Ascending aorta (tissue), 2 donors: ENCODE measurements around the gene KRTAP5-5. TPM values are rescaled to one million over a fixed set of nuclear protein-coding genes. Genes with fewer than 3 reads are reported as not detected.
"Not testable (repeated sequence)": the region's sequence is repeated elsewhere in the genome, so short reads cannot be mapped to it uniquely, and the experiment has no call there.

Experiments
- DNase-seq, 2 donors: peaks; one replicate each; pipeline ENCODE4 v3.0.0-alpha.2; 2019; ENCODE audit warnings: low spot score in 2 of 2
- H3K27ac ChIP-seq, 2 donors: fragments of 200-600 bp; sonication (generic); one replicate each; pipeline ENCODE4 v1.5.1; 2016 to 2017; ENCODE audit warnings: mild to moderate bottlenecking in 1 of 2
- H3K27me3 ChIP-seq: fragments of 200-600 bp; sonication (generic); one replicate; pipeline ENCODE4 v1.5.1; 2017
- H3K36me3 ChIP-seq, 2 donors: fragments of 200-600 bp; sonication (generic); one replicate each; pipeline ENCODE4 v1.5.1; 2016
- H3K4me1 ChIP-seq, 2 donors: fragments of 200-600 bp; sonication (generic); one replicate each; pipeline ENCODE4 v1.5.1; 2016 to 2017; ENCODE audit warnings: mild to moderate bottlenecking in 1 of 2
- H3K4me3 ChIP-seq, 2 donors: fragments of 200-600 bp; sonication (generic); one replicate each; pipeline ENCODE4 v1.5.1; 2016 to 2017; ENCODE audit warnings: mild to moderate bottlenecking in 1 of 2
- H3K9me3 ChIP-seq, 2 donors: fragments of 200-600 bp; sonication (generic); one replicate each; pipeline ENCODE4 v1.5.1; 2016
- intact Hi-C: fragments of 100-400 bp; cut with DNase I; formaldehyde crosslinking; loops from one replicate; pipeline ENCODE4 v1.15.1; 2023
- total RNA-seq: library from RNA; depleted of rRNA; stranded (reverse); fragments of >200 nt; gene quantifications from one replicate; pipeline ENCODE4 v1.1.0, GENCODE V29; 2016
- TF ChIP-seq, protein P1 (sequence below), 3 experiments: fragments of 200-600 bp in 2 of 3; fragments of 450-650 bp in 1 of 3; sonication (generic) in 2 of 3; IDR thresholded peaks; one replicate each; pipeline ENCODE4 v1.5.1; 2016 to 2019; ENCODE audit warnings: antibody characterized with exemption in 3 of 3, mild to moderate bottlenecking in 1 of 3, moderate library complexity in 1 of 3

KRTAP5-5 gene
- total RNA-seq, 1 donor from 2014 or later = not detected

DNA sequence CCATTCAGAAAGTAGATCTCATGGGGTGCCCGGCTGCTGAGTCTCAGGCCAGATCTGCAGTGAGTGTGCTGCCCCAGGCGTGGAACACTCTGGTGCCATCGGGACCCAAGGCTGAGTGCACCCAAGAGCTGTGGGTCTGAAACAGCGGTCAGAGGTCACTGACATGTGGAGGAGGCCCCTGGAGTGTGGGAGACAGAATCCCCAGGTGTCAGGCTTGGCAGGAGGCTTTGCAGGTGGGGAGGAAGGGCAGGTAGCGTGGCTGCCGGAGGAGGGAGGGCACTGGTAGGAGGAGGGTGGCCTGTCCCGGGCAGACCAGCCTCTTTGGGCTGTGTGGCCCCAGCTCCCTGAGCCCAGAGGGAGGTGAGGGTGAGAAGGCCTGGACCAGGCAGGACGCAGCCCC is 35.7 kb downstream of the KRTAP5-5 start:
- Histone ChIP-seq H3K4me3 (no peak overlapping the region), H3K27me3 (no peaks in the 10 kb centered on the region), H3K9me3 (no peaks in the 10 kb centered on the region), H3K27ac (no peak overlapping the region), H3K4me1 (no peaks in the 10 kb centered on the region), H3K36me3 (no peaks in the 10 kb centered on the region)
- TF ChIP-seq, protein P1, sequence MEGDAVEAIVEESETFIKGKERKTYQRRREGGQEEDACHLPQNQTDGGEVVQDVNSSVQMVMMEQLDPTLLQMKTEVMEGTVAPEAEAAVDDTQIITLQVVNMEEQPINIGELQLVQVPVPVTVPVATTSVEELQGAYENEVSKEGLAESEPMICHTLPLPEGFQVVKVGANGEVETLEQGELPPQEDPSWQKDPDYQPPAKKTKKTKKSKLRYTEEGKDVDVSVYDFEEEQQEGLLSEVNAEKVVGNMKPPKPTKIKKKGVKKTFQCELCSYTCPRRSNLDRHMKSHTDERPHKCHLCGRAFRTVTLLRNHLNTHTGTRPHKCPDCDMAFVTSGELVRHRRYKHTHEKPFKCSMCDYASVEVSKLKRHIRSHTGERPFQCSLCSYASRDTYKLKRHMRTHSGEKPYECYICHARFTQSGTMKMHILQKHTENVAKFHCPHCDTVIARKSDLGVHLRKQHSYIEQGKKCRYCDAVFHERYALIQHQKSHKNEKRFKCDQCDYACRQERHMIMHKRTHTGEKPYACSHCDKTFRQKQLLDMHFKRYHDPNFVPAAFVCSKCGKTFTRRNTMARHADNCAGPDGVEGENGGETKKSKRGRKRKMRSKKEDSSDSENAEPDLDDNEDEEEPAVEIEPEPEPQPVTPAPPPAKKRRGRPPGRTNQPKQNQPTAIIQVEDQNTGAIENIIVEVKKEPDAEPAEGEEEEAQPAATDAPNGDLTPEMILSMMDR (IDR thresholded peaks at IDR 0.05) = no peak
- intact Hi-C loops = no loop called here
- no peak for DNase-seq

GRCh38 chr11:1667121-1667850 is 37.7 kb downstream of the KRTAP5-5 start:
- no peak overlapping the region for H3K4me3 ChIP-seq
- TF ChIP-seq, protein P1 (IDR thresholded peaks at IDR 0.05) = no peak
- intact Hi-C loops = no loop called here

GRCh38 chr11:1667906-1668305 is 38.3 kb downstream of the KRTAP5-5 start:
- Histone ChIP-seq H3K27ac (no peak overlapping the region), H3K4me1 (no peaks in the 10 kb centered on the region), H3K27me3 (no peaks in the 10 kb centered on the region), H3K9me3 (no peaks in the 10 kb centered on the region), H3K4me3 (no peak overlapping the region), H3K36me3 (no peaks in the 10 kb centered on the region)
- DNase-seq = no peak
- TF ChIP-seq, protein P1 (IDR thresholded peaks at IDR 0.05) = no peak
- intact Hi-C loops = no loop called here

More at GRCh38 chr11:1667121-1667850, 37.7 kb downstream of the KRTAP5-5 start:
- H3K27ac ChIP-seq = no peak overlapping the region
- no peaks in the 10 kb centered on the region for H3K9me3 ChIP-seq
- DNase-seq = no peak
- no peaks in the 10 kb centered on the region for H3K4me1 ChIP-seq
- H3K36me3 ChIP-seq = no peaks in the 10 kb centered on the region
- no peaks in the 10 kb centered on the region for H3K27me3 ChIP-seq

DNA sequence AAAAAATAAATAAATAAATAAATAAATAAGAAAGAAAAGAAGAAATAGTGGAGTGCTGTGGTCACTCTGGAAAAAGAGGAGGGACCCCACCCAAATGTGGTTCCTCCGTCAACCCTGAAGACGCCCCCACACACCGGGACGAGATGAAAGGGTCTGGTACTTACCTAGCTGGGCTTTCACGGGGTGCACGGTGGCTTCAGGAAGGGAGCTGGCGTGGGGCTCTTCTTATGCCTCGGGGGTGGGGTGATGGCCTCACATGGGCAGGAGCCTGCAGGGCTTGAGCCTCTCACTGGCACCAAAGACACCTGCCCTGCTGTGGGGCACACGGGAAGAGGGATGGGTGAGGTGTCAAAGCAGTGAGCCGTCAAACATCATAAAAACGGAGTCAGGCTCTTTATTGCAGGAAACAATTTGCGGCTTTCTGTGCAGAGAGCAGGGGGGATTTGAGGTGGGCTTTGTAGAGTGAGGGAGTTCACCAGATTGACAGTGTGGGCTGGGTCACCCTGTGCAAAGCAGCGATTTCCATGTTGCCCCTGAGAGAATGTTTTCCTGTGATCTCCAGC is 39.4 kb downstream of the KRTAP5-5 start:
- Histone ChIP-seq H3K4me3 (no peak overlapping the region), H3K4me1 (no peaks in the 10 kb centered on the region), H3K27ac (no peak overlapping the region), H3K27me3 (no peaks in the 10 kb centered on the region), H3K36me3 (no peaks in the 10 kb centered on the region), H3K9me3 (no peaks in the 10 kb centered on the region)
- DNase-seq = no peak
- TF ChIP-seq, protein P1 (IDR thresholded peaks at IDR 0.05) = no peak
- intact Hi-C loops = no loop called here

DNA sequence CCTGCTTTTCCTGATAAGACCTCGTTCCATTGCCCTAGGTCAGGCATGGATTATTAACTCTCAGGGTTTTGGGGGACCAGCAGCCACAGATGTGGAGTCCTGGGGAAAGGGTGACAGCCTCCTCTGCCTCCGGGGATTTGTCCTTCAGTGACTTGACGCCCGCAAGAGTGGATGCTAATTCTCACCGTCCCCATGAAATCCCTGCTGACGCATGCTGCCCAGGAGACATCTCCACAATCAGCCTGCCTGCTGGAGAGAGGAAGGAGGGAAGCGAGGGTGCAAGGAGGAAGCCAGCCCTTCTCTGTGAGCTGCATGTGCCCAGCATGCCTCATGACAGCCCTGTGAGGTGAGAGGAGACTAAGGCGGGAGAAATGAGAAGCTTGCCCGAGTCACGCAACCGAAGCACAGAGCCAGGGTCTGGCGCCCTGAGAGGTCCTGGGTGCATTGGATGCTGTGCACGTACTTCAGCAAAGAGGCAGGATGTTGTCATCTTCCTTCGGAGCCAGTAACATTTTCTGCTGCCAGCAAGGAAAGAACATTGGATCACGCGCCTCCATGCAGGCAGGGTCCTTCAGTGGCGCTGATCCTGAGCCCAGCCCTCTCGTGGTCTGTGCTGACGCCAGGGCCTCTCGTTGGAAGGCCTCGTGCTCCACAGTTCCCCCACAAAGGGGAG is 40.1 kb downstream of the KRTAP5-5 start:
- no peaks in the 10 kb centered on the region for H3K36me3 ChIP-seq
- H3K9me3 ChIP-seq = no peaks in the 10 kb centered on the region
- H3K27me3 ChIP-seq = no peaks in the 10 kb centered on the region
- H3K4me3 ChIP-seq = no peak overlapping the region
- TF ChIP-seq, protein P1 (IDR thresholded peaks at IDR 0.05) = no peak
- H3K27ac ChIP-seq = no peak overlapping the region
- intact Hi-C loops = no loop called here
- no peak for DNase-seq
- H3K4me1 ChIP-seq = no peaks in the 10 kb centered on the region

DNA sequence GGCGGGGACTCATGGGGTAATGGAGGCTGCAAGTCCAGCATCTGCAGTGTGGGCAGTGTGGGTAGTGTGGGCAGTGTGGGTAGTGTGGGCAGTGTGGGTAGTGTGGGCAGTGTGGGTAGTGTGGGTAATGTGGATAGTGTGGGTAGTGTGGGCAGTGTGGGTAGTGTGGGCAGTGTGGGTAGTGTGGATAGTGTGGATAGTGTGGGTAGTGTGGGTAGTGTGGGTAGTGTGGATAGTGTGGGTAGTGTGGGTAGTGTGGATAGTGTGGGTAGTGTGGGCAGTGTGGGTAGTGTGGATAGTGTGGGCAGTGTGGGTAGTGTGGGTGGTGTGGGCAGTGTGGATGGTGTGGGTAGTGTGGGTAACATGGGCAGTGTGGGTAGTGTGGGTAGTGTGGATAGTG is 40.9 kb downstream of the KRTAP5-5 start:
- H3K27me3 ChIP-seq, H3K4me3 ChIP-seq, H3K27ac ChIP-seq, H3K36me3 ChIP-seq, DNase-seq, intact Hi-C loops, H3K4me1 ChIP-seq, H3K9me3 ChIP-seq: not testable (repeated sequence)
